ENCODE data around the gene GALNT1. TPM values are rescaled to one million over a fixed set of nuclear protein-coding genes. Genes with fewer than 3 reads are reported as not detected.
A peak's percentile ranks its signal among the peaks of the same experiment; 100 is the strongest.

GALNT1 gene
- total and polyA plus RNA-seq, 9 of the 15 experiments (the other 6 are each of a cell fraction or from before 2014, with no cell fraction given): 14.4 to 54.1 (median 36.6) TPM

GRCh38 chr18:35580701-35581539, 620 bp upstream of the GALNT1 start (continued):
- TF ChIP-seq THAP12 (CRISPR knock-in tag; IDR thresholded peaks at IDR 0.05): 0 out of 2 replicates have a peak, but pooled peaks have one; percentile 52
- TF ChIP-seq ZNF445 (CRISPR knock-in tag; IDR thresholded peaks at IDR 0.05; ENCODE audit: low read depth): no peak
- no peak for TF ChIP-seq ZEB2 (IDR thresholded peaks at IDR 0.05)
- no peak for TF ChIP-seq PHB2 (IDR thresholded peaks at IDR 0.05; ENCODE audit: low read depth)
- TF ChIP-seq NKRF (IDR thresholded peaks at IDR 0.05; ENCODE audit: borderline replicate concordance): no peak
- TF ChIP-seq EGR1 (conservative IDR thresholded peaks at IDR 0.05): no peak
- TF ChIP-seq POLR2AphosphoS2 (IDR thresholded peaks at IDR 0.05; ENCODE audit: low read length): no peak
- no peak for TF ChIP-seq TARDBP (IDR thresholded peaks at IDR 0.05)
- no peak for TF ChIP-seq NUFIP1 (IDR thresholded peaks at IDR 0.05; ENCODE audit: partially characterized antibody)
- no peak for TF ChIP-seq NFE2L1 (tag; IDR thresholded peaks at IDR 0.05; ENCODE audit: borderline replicate concordance, low read depth)
- TF ChIP-seq RNF2 (IDR thresholded peaks at IDR 0.05): no peak
- TF ChIP-seq MTA1 (IDR thresholded peaks at IDR 0.05; ENCODE audit: borderline replicate concordance): no peak
- no peak for TF ChIP-seq ELF1 (tag; IDR thresholded peaks at IDR 0.05)
- no peak for TF ChIP-seq EZH2 (IDR thresholded peaks at IDR 0.05; ENCODE audit: borderline replicate concordance, low read depth, low read length)
- TF ChIP-seq CTBP1 (IDR thresholded peaks at IDR 0.05; ENCODE audit: borderline replicate concordance): peak; percentile 87
- TF ChIP-seq RREB1 (CRISPR knock-in tag; IDR thresholded peaks at IDR 0.05): no peak
- TF ChIP-seq HDAC8 (tag; IDR thresholded peaks at IDR 0.05): peak; percentile 68; the same call in 1 of the 2 replicates

Data from K562 (cell line).